Activated CD4-positive, alpha-beta T cell treated with anti-CD3 and anti-CD28 coated beads, Interleukin-2, amount 50 U/mL, for 16 hours (primary cell): ENCODE results near the gene ELF5.

Source experiments
- DNase-seq: peaks from one replicate; pipeline ENCODE4 v3.0.0-alpha.2; 2020

Gene ELF5

DNA sequence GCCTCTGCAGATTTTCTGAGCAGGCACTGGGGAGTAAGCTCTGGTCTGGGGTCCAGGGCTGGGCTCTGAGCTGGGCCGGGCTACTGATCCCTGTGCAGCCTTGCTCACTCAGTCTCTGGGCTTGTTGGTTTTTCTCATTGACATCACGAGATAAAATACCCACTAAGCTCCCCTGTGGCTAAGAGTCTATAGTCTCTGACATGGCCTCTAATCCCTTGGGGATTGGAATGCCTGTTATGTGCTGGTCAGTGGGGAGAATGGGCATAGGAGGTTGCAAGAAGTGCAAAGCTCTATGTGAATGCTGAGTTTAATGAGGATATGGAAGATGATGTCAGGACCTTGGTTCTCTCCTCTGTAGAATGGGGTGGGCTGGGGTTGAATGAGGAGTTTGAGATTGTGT is 23.3 kb downstream of the ELF5 start:
- DNase-seq: no peak

DNA sequence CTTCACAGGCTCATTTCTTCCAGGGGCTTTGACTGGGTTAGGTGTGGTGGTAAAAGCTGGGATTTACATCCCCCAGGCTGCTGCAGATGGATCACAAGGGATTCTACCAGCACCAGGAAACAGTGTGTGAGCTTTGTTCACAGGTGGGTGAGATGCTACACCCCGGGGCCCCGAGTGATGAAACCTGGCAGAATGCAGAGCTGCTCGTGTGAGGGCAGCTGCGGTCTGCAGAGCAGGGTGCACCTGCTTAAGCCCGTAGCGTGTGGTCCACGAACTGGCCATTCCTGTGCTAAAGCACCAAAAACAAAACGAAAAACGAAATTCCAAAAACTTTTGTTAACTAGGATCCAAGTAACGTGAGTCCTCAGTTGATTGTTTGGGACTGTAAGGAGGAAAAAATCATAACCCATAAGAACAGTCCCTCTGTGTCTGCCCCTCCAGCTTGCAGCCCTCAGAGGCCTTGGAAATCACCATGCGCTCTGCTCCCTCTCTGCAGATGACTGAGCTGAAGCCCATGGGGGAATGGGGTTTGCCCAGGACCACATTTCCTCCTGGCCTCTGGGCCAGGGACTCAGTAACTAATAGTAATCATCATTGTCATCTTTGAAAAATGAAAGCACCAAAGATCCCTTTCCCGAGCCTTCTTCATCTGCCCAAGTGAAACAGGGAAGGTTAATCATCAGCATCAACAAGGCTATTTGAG is 24.6 kb downstream of the ELF5 start:
- no peak for DNase-seq

DNA sequence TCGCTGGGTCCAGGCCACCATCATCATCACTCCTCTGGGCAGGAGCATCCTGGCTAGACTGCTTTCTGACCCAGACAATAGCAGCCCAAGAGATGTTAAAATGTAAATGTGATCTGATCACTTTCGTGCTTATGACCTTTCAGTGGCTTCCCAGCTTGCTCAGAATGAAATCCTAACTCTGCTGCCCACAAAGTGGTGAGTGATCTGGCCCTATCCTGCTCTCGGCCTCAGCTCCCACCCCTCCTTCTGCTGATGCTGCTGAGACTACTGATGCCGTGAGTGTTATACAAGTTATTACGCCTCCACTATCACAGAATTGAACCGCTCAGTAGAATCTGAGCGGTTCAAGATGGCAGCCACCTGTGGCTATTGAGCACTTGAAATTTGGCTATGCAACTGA is 26.2 kb downstream of the ELF5 start:
- DNase-seq: no peak

DNA sequence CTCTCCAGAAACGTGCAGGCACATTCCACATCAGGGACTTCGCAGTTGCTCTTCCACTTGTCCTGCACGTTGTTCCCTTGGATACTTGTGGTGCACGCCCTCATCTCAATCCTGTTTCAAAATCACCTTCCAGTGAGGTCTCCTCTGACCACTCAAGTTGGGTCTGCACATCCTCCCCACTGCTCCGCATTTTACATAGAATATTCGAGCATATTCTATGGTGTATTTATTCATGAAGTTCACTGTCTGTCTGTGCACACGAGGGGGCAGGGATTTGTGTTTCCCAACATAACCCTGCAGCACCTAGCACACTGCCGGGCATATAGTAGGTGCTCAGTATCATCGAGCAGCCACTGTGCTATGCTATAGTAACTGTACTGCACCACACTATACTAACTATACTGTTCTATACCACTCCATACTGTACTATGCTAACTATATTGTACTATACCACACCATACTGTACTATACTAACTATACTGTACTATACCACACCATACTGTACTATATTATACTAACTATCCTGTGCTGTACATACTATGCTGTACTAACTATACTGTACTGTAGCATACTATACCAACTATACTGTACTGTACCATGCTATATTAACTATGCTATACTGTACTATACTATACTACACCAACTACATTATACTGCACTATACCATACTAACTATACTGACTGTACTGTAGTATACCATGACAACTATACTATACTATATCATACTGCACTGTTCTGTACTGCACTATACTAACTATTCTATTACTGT is 30.3 kb downstream of the ELF5 start:
- no peak for DNase-seq

DNA sequence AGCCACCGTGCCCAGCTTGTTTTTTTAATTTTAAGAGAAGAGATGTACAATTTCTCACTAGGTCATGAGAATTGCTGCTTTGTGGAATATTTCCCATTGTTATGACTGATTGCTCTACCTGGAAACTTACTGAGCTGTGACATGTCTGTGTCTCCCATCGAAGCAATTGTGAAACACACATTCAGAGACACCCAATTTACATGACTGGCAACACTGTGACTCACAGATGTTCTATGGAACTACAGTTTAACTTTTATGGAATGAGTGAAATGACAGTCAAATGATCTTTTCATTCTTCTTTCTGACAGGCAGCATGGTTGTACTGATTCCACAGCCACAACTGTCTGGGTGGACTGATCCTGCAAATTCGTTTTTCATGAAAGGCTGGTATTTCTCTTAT is 32.3 kb downstream of the ELF5 start:
- no peak for DNase-seq

DNA sequence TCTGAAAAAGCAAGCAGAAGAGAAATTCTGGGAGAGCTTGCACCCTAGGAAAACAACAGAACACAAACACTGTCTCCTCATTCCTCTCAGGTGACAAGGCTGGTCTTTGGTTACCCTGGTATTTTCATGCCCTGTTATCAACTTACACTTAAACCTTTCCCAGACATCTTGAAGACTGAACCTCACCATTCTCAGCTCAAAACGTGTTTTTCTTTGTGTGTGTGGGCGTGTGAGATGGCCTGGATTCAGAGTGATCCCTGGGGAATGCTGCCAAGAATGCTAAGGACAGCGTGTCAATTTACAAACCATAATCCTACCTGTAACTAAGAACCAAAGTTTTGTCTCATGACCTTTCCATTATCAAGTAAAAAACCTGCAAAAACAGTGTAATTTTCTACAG is 33.3 kb downstream of the ELF5 start:
- DNase-seq: no peak

DNA sequence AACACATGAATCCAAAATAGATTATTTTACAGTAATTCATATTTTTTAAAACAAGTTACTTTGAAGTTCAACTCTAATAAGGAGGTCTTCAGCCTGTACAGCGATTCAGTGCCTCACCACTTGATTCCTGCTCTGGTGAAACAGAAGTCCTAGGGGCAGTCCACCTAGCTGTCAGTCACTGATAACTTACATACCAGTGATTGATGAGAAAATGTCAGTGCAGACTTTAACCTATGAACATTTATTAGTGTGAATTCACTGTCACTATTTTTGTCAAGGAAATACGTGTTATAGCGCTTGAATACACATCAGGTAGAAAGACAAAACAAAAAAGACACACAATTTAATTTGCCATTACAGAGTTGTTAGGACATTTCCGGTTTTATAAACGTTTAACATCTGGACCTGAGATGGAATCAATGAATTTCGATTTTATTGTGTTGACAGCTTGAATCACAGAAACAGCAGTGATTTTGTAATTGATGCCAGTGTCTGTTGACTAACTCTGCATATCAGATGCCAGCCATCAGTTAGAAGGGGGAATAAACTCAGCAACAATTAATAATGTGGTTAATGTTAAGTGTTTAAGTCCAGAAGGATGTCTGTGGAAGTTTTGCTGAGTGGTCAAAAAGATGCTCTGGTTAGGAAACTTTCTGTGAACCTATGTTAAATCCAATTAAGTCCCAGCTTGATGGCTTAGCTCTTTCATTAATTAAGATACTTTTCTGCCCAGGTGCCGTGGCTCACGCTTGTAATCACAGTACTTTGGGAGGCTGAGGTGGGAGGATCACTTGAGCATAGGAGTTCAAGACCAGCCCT is 34.5 kb downstream of the ELF5 start:
- no peak for DNase-seq

DNA sequence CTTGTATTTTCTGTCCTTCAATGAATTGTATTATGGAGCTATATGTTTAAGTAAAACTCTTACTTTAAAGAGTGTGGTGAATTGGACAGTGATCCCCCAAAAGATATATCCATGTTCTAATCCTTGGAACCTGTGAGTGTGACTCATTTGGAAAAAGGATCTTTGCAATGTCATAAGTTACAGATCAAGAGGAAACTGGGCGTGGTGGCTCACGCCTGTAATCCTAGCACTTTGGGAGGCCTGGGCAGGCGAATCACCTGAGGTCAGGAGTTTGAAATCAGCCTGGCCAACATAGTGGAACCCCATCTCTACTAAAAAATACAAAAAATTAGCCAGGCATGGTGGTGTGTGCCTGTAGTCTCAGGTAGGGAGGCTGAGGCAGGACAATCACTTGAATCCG is 36.7 kb downstream of the ELF5 start:
- DNase-seq: no peak

DNA sequence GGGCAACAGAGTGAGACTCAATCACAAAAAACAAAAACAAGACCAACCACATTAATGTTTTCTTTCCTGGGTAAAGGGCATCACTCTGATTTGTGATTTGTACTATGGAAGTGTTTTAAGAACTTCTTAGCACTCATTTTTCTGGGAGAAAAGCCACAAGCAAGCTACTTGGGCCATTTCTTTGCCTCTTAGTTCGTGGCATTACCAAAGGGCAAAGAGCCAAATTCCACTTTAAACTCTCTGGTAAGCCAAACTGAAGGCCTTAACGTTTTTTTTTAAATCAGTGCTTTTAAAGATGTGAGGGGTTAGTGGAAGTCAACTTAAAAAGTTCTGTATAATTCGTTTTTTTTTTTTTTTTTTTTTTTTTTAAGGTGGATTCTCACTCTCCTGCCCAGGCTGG is 37.9 kb downstream of the ELF5 start:
- no peak for DNase-seq

DNA sequence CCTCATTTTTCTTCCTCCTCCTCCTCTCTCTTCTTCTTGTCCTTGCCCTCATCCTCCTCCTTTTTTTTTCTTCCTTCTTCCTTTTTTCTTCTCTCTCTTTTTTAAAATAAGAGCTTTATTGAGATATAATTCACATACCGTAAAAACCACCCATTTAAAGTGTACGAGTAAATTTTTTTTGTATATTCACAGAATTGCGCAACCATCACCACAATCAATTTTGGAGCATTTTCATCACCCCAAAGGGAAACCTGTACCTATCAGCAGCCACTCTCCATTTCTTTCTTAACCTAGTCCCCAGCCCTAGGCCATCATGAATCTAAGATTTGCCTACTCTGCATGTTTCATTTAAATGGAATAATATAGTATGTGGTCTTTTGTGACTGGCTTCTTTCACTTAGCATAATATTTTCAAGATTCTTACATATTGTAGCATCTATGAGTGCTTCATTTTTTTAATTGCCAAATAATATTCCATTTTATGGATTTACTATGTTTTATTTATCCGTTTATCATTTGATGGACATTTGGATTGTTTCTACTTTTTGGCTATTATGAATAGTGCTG is 39.9 kb downstream of the ELF5 start:
- DNase-seq: no peak

DNA sequence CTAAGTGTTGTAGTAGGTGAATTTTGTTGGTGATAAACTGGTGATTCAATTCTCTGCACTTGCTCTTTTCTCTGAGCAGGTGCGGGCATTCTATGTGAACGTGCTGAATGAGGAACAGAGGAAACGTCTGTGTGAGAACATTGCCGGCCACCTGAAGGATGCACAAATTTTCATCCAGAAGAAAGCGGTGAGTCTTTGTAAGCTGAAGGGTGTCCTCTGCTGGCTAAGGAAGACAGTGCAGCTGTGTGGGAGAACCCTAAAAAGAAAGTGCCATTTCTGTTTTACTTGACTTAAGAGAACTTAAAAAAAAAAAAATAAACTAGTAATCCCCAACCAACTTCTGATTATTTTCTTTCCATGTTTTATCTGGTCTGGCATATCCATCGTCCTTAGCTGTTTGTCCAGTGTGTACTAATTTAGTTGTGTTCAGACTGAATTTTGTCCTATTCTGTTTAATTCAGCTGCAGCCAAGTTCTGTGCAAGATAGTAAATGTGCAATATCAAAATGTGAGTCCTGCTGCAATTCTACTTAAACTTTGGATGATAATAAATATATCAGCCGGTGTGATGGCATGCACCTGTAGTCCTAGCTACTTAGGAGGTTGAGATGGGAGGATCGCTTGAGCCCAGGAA is 45.3 kb downstream of the ELF5 start:
- DNase-seq: peak; percentile 42

DNA sequence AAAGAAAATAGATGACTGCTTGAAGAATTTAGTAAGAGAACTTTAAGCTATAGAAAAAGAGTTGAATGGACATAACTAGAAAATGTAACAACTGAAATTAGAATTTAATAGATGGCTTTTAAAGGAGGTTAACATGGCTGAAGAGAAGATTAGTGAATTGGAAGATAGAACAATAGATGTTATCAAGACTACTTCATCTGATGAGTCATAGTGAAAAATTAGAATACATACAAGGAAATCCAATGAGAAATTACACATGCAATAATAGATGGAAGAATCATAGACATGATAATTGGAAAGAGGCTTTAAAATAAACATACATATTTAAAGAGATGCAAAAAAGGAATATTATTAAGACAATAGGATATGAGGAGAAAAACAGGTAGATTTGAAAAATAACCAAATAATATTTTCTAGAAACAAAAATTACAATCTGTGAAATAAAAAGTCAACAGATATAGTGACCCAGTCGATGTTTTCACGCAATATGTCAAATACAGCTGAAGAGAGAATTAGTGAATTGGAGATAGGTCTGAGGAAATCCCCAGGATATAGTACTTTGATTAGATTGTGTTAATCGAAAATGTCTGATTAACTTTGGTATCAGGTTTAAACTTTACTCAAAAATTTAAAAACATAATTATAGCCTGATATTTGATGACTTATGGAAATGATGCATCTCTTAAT is 46.6 kb downstream of the ELF5 start:
- DNase-seq: no peak

DNA sequence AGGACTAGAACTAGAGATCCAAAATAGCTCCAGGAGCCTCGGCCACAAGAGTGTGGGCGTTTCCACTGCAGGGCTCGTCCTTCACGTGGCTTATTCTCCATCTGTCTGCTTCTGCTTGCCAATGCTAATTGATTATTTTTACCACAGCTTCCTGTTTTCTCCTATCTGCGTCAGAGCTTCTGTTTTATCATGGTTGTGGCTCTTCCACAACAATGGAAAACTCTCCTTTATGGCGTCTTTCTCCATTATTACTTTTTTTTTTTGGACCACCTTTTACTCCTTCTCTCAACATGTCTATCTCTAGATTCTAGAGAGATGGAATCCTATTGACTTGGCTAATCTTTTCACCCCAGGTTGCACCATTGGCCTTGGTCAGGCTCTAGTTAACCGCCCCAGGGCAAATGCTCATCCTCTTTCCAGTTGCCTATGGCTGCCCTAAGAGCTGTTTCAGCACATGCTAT is 49.0 kb downstream of the ELF5 start:
- DNase-seq: no peak

DNA sequence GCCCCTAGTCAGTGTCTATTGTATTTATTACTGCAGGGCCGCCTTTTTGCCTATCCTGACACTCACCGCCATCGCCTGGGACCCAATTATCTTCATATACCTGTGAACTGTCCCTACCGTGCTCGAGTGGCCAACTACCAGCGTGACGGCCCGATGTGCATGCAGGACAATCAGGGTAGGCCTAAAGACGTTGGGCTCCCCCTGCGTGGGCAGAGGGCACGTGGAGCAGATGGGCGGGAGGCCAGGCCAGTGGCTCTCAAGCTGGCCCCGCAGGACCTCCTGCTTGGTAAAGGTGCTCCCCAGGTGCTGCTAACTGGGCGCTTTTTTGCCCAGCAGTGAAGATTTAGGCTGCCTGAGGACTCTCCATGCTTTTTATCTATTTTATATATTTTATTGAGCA is 52.4 kb downstream of the ELF5 start:
- no peak for DNase-seq

DNA sequence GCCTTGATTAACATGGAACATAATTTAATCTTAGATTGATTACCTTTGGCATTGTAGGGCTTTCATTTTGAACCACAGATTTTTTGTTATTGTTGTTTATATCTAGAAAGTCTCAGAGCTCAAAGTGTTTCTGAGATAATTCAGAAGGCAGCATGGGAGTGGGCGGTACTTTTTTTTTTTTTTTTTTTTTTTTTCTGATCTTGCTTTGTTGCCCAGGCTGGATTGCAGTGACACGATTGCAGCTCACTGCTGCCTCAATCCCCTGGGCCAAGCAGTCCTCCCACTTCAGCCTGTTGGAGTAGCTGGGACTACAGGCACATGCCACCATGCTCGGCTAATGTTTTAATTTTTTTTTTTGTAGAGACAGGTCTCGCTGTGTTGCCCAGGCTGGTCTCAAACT is 53.3 kb downstream of the ELF5 start:
- no peak for DNase-seq

DNA sequence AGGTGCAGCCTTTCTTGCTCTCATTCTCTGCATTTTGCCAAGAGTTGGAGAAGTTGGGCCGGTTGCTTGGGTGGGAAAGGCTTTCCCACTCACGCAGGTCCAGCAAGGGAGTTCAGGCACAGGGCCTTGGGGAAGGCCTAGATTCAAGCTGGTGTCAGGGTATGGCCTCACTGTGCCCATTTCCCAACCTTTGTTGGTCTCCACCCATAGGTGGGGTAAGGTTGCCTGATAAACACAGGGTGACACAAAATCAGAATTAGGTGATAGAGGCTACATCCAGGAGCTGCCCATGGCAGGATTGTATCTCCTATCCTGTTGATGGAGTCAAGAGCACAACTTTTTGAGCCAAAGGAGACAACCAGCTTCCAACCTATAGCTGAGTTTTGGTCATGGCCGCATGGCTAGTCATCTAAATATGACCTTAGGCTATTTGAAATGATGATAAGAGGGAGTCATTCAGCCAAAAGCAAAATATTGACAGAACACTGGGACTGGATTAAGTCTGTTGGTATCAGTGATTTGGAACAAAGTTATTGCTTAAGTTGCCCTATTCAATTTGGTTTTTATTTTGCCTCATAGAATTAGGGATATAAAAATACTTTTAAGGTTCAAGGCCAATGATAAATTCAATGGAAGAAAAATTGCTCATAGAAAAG is 54.0 kb downstream of the ELF5 start:
- no peak for DNase-seq

DNA sequence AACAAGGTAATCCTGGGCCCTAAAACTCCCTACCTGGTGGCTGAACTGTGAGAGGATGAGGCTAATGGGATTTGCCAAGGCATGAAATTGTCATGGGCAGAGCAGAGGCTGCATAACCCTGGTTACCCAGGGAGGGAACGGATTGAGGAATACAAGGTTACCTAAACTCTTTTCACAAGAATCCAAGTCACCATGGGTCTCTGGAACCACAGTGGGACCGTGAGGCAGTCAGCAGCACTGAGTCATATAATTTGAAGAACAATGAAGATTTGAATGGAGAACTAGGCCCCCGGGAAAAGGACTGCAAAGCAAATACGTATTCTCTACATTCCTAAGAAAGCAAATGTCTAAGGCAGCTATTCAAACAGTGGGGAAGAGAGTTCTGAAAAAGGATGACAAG is 55.1 kb downstream of the ELF5 start:
- no peak for DNase-seq

DNA sequence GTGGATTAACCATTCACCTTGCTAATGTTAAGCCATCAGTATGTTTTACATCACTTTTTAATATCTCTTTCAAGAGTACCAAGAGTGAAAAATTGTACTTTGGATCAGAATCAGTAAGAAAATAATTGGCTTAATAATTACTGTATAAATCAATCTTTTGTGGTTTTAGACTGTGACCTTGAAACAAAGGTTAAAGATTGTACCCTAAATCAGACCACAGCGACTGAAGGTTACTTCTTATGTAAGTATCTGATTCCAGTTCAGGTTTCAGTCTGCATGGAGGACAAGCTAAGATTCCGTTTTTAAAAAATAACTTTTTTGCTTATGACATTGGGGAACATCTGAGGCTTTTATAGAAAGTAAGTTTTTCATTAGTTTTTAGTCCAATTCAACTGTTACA is 56.0 kb downstream of the ELF5 start:
- DNase-seq: no peak

DNA sequence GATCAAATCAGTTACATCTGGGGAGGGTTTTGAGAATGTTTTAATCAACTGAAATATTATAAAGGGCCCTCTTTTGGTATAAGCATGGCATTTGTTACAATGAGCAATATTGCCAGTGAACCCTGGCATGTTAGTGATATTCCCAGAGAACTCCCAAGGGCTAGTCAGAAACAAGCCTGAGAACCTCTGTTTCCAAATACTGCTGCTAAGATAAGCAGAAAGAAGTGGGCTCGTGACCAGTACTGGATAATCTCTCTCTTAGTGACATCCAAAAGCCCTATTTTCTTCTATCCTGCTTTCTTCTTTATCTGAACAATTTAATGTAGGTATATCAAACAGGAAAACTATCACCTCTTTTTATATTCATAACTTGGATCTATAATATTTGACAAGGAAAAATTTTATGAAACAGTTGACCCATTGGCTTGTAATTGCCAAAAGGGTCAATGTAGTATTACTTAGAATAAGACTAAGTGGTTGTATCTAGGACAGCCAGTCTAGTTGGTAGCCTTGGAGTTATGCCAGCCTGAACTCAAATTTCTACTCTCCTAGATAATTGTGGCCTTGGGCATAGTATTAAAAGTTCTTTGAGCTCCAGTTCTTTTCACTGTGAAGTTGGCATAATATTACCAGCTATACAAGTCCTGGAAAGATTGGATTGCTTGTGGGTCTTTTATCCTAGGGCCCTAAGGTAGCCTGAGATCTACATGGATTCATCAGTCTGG is 59.1 kb downstream of the ELF5 start:
- DNase-seq: no peak

DNA sequence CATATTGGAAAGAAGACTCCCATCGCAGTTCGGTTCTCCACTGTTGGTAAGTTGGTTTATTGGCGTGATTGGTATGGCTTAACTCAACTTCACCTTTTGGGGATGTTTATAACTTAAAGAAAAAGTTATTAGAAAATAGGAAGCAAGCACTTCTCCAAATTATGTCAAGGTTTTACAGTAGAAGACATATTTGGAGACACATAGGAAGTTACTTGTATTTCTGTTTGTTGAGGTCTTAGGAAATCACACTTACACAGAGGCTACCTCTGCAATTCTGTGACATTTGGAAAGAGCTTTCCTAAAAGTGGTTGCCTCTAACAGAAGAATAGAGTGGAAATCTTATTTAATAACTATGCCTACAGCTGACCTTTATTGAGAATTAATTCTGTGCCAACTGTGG is 62.5 kb downstream of the ELF5 start:
- DNase-seq: no peak

DNA sequence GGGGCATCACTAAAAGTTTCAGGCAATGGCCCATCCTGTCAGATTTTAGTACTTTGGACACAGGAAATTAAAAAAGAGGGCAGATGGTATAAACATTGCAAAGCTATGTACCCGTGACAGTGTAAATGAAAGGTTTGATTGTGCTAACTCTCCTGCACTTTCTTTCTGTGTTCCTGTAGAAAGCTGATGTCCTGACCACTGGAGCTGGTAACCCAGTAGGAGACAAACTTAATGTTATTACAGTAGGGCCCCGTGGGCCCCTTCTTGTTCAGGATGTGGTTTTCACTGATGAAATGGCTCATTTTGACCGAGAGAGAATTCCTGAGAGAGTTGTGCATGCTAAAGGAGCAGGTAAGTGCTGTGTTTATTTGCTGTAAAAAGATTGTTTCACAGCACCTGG is 64.6 kb downstream of the ELF5 start:
- peak; percentile 20 for DNase-seq
